Hepatocyte (in vitro differentiated cells): ENCODE data around the gene SYNRG.

Experiments used
- CTCF ChIP-seq: fragments of 200-600 bp; sonication (generic); IDR thresholded peaks from 2 replicates; pipeline ENCODE4 v1.5.1; 2016; ENCODE audit warnings: antibody characterized with exemption, mild to moderate bottlenecking; ENCODE audit not compliant: poor library complexity
- EZH2phosphoT487 ChIP-seq: fragments of 200-600 bp; sonication (generic); IDR thresholded peaks from one replicate; pipeline ENCODE4 v1.6.1; 2018; ENCODE audit warnings: antibody characterized with exemption, mild to moderate bottlenecking, low read depth, moderate library complexity; ENCODE audit not compliant: unreplicated experiment, severe bottlenecking

- no peak for TF ChIP-seq CTCF
- no peak for TF ChIP-seq EZH2phosphoT487
Observed at GRCh38 chr17:37557482-37557881, 51.7 kb downstream of the SYNRG start.
